Neural cell (in vitro differentiated cells): Measurements from ENCODE around the gene PERCC1. TPM values are rescaled to one million over a fixed set of nuclear protein-coding genes. Genes with fewer than 3 reads are reported as not detected.

Source experiments
- H2AFZ ChIP-seq: fragments of 200-600, 300-800 bp; sonication (generic), shearing (Covaris generic); 2 replicates; pipeline ENCODE4 v1.6.0; 2014; ENCODE audit warnings: low read depth, mild to moderate bottlenecking, antibody characterized with exemption, low read length, moderate library complexity
- H3F3A ChIP-seq: fragments of 200-600 bp; shearing (Covaris generic); 2 replicates; pipeline ENCODE4 v1.6.1; 2016; ENCODE audit warnings: mild to moderate bottlenecking, moderate library complexity, mixed read lengths, antibody characterized with exemption, low read length; ENCODE audit not compliant: insufficient read depth, poor library complexity, severe bottlenecking
- H3K27ac ChIP-seq: fragments of 200-600, 300-800 bp; sonication (generic), shearing (Covaris generic); 2 replicates; pipeline ENCODE4 v1.5.1; 2014; ENCODE audit warnings: mild to moderate bottlenecking, low read length, moderate library complexity
- H3K27me3 ChIP-seq: fragments of 300-800, 200-600 bp; sonication (generic), shearing (Covaris generic); 2 replicates; pipeline ENCODE4 v1.6.0; 2014; ENCODE audit warnings: mild to moderate bottlenecking, low read depth, low read length, moderate library complexity; ENCODE audit not compliant: insufficient read depth
- H3K36me3 ChIP-seq: fragments of 300-800, 200-600 bp; sonication (generic), shearing (Covaris generic); 2 replicates; pipeline ENCODE4 v1.5.1; 2014; ENCODE audit warnings: mild to moderate bottlenecking, antibody characterized with exemption, low read length, moderate library complexity; ENCODE audit not compliant: insufficient read depth
- H3K4me2 ChIP-seq: fragments of 300-800, 200-600 bp; sonication (generic), shearing (Covaris generic); 2 replicates; pipeline ENCODE4 v1.6.0; 2014; ENCODE audit warnings: mild to moderate bottlenecking, low read length
- H3K4me3 ChIP-seq: fragments of 300-800, 200-600 bp; sonication (generic), shearing (Covaris generic); 2 replicates; pipeline ENCODE4 v1.5.1; 2014; ENCODE audit warnings: mild to moderate bottlenecking, low read length, moderate library complexity
- H3K79me2 ChIP-seq: fragments of 200-600 bp; shearing (Covaris generic); replicated peaks from 2 replicates; pipeline ENCODE4 v1.6.0; 2014; ENCODE audit warnings: mild to moderate bottlenecking, low read length, moderate library complexity; ENCODE audit not compliant: insufficient read depth
- H3K9ac ChIP-seq: fragments of 300-800, 200-600 bp; sonication (generic), shearing (Covaris generic); 2 replicates; pipeline ENCODE4 v1.6.1; 2016; ENCODE audit warnings: mild to moderate bottlenecking, low read length, mixed read lengths
- H3K9me2 ChIP-seq: fragments of 200-600 bp; shearing (Covaris generic); 2 replicates; pipeline ENCODE4 v1.6.1; 2016; ENCODE audit warnings: mild to moderate bottlenecking, low read length, mixed read lengths; ENCODE audit not compliant: insufficient read depth
- H3K9me3 ChIP-seq: fragments of 200-600, 300-800 bp; sonication (generic), shearing (Covaris generic); 2 replicates; pipeline ENCODE4 v1.6.1; 2016; ENCODE audit warnings: mild to moderate bottlenecking, mixed run types, low read length, moderate library complexity, mixed read lengths
- H4K20me1 ChIP-seq: fragments of 200-600 bp; shearing (Covaris generic); 2 replicates; pipeline ENCODE4 v1.6.1; 2016; ENCODE audit warnings: mild to moderate bottlenecking, mixed run types; ENCODE audit not compliant: insufficient read depth
- EP300 ChIP-seq: fragments of 450-650 bp; conservative IDR thresholded peaks from 2 replicates; pipeline ENCODE4 v1.6.1; 2014; ENCODE audit warnings: antibody characterized with exemption, mild to moderate bottlenecking, moderate library complexity; ENCODE audit not compliant: poor library complexity, severe bottlenecking
- EZH2 ChIP-seq: fragments of 200-600, 300-800 bp; shearing (Covaris generic), sonication (generic); IDR thresholded peaks from 2 replicates; pipeline ENCODE4 v1.6.1; 2014; ENCODE audit warnings: antibody characterized with exemption, low read length, borderline replicate concordance, mild to moderate bottlenecking; ENCODE audit not compliant: insufficient read depth, poor library complexity, severe bottlenecking
- MXI1 ChIP-seq: fragments of 450-650 bp; conservative IDR thresholded peaks from 2 replicates; pipeline ENCODE4 v1.6.1; 2014; ENCODE audit warnings: antibody characterized with exemption, mild to moderate bottlenecking; ENCODE audit not compliant: poor library complexity, severe bottlenecking
- POLR2AphosphoS5 ChIP-seq: IDR thresholded peaks from 2 replicates; pipeline ENCODE4 v1.6.1; 2012
- RAD21 ChIP-seq: fragments of 450-650 bp; conservative IDR thresholded peaks from 2 replicates; pipeline ENCODE4 v1.6.1; 2014; ENCODE audit warnings: antibody characterized with exemption, mild to moderate bottlenecking, moderate library complexity
- REST ChIP-seq: IDR thresholded peaks from 2 replicates; pipeline ENCODE4 v1.6.1; 2012; ENCODE audit warnings: borderline replicate concordance
- SMC3 ChIP-seq: fragments of 450-650 bp; conservative IDR thresholded peaks from 2 replicates; pipeline ENCODE4 v1.6.1; 2014; ENCODE audit warnings: antibody characterized with exemption, mild to moderate bottlenecking, moderate library complexity; ENCODE audit not compliant: poor library complexity
- TAF1 ChIP-seq: IDR thresholded peaks from 2 replicates; pipeline ENCODE4 v1.6.1; 2012; ENCODE audit warnings: low read depth
- polyA plus RNA-seq: library from polyadenylated mRNA; depleted of rRNA; stranded (reverse); fragments of >200 nt; gene quantifications from 2 replicates; pipeline ENCODE4 v1.2.3, GENCODE V29; 2014
- TF ChIP-seq, protein P1 (sequence below): fragments of 450-650 bp; IDR thresholded peaks from 2 replicates; pipeline ENCODE4 v1.5.1; 2014; ENCODE audit warnings: antibody characterized with exemption, mild to moderate bottlenecking, moderate library complexity; ENCODE audit not compliant: poor library complexity, severe bottlenecking

Gene PERCC1
- polyA plus RNA-seq, 1 donor from 2014 or later = not detected

DNA sequence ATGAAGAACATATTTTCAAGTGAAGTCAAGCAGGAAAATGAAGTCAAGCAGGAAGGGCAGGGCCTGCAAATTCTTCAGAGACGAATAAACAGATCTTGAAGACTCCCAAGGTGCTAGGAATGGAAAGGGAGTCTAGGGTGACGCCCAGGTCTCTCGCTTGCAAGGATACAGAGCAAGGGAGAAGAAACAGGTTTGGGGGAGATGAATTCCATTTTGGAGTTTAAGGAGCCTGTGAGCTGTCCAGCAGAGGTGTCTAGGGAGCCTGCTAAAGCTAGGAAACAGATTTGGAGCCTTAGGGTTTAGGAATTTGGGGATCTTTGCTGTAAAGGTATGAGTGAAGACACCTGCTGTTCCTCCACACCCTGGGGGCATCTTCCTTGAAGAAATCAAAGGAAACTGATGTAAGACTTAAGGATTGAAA, 14.3 kb upstream of the PERCC1 start:
- Histone ChIP-seq H3K9ac (peak overlapping the region; percentile 5), H4K20me1 (no peaks in the 10 kb centered on the region), H3K9me3 (no peaks in the 10 kb centered on the region), H3K27me3 (no peaks in the 10 kb centered on the region), H3K36me3 (no peaks in the 10 kb centered on the region), H3F3A (no peaks in the 10 kb centered on the region), H3K4me2 (no peak overlapping the region), H3K79me2 (peaks cover 21% of the 10 kb centered on the region), H3K4me3 (no peak overlapping the region), H3K27ac (no peak overlapping the region), H3K9me2 (no peaks in the 10 kb centered on the region), H2AFZ (no peak overlapping the region)
- no peak for TF ChIP-seq EZH2
- TF ChIP-seq REST = no peak
- no peak for TF ChIP-seq SMC3

DNA sequence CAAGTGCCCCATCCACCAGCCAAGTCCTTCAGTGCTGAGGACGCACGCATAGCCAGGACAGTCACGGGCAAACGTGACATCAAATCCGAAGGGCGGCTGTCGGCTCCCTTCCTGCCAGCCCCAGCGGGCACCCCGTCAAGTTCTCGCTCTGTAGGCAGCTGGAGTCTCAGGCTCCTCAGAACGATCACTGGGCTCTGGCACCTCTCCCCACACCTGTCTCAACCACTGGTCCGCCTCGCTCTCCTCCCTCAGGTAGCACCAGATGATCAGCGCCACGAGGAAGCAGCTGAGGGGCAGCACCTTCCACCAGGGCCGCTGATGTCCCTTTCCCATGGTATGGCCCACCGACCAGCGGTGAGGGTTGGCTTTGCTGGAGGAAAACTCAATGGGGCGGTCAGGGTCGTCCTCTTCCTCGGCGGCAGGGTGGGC, 10.8 kb upstream of the PERCC1 start:
- H4K20me1 ChIP-seq = no peaks in the 10 kb centered on the region
- H3F3A ChIP-seq = no peaks in the 10 kb centered on the region
- no peaks in the 10 kb centered on the region for H3K27me3 ChIP-seq
- peak overlapping the region; percentile 66 for H3K27ac ChIP-seq
- peak overlapping the region; percentile 82 for H3K4me2 ChIP-seq
- no peaks in the 10 kb centered on the region for H3K9me3 ChIP-seq
- peak overlapping the region; percentile 98 for H3K4me3 ChIP-seq
- H2AFZ ChIP-seq = no peak overlapping the region
- H3K79me2 ChIP-seq = peaks cover 21% of the 10 kb centered on the region
- no peaks in the 10 kb centered on the region for H3K36me3 ChIP-seq
- H3K9me2 ChIP-seq = no peaks in the 10 kb centered on the region
- TF ChIP-seq EZH2 = no peak
- no peak for TF ChIP-seq EP300
- no peak for TF ChIP-seq TAF1
- no peak for TF ChIP-seq RAD21
- TF ChIP-seq SMC3 = no peak
- TF ChIP-seq POLR2AphosphoS5 = no peak
- no peak for TF ChIP-seq REST
- no peak for TF ChIP-seq MXI1
- TF ChIP-seq, protein P1, sequence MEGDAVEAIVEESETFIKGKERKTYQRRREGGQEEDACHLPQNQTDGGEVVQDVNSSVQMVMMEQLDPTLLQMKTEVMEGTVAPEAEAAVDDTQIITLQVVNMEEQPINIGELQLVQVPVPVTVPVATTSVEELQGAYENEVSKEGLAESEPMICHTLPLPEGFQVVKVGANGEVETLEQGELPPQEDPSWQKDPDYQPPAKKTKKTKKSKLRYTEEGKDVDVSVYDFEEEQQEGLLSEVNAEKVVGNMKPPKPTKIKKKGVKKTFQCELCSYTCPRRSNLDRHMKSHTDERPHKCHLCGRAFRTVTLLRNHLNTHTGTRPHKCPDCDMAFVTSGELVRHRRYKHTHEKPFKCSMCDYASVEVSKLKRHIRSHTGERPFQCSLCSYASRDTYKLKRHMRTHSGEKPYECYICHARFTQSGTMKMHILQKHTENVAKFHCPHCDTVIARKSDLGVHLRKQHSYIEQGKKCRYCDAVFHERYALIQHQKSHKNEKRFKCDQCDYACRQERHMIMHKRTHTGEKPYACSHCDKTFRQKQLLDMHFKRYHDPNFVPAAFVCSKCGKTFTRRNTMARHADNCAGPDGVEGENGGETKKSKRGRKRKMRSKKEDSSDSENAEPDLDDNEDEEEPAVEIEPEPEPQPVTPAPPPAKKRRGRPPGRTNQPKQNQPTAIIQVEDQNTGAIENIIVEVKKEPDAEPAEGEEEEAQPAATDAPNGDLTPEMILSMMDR = no peak
- H3K9ac ChIP-seq = peak overlapping the region; percentile 90
